ENCODE results near the gene ZNF670. TPM values are rescaled to one million over a fixed set of nuclear protein-coding genes. Genes with fewer than 3 reads are reported as not detected.

ZNF670 gene
- total and polyA plus RNA-seq, 2 donors (not counting 1 experiment from before 2014, with no cell fraction given) = 2.3 to 3.0 TPM

DNA sequence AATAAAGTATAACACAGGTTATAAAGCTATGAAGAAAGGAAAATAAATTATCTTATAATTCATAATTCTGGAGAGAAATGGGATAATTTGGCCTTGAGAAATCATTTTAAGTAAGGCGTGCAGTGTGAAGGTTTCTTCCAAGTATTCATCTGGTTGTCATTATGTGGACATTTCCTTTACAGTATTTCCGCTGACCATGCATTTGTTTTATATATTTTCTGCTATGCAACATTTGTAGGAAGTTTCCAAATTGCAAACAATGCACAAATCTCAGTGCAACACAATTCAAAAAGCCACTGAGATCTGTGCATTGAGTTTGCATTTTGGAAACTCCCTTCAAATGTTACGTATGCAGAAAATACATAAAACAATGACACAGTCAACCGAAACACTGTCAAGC lies 17.8 kb downstream of the ZNF670 start:
- no peak for DNase-seq (ENCODE audit: low read depth in 2 of 2)
- Histone ChIP-seq H3K36me3 (ENCODE audit: control insufficient read depth, insufficient read depth, low read length) (no peaks in the 10 kb centered on the region), H3K79me2 (ENCODE audit: control insufficient read depth, insufficient read depth, low read length) (no peaks in the 10 kb centered on the region)

DNA sequence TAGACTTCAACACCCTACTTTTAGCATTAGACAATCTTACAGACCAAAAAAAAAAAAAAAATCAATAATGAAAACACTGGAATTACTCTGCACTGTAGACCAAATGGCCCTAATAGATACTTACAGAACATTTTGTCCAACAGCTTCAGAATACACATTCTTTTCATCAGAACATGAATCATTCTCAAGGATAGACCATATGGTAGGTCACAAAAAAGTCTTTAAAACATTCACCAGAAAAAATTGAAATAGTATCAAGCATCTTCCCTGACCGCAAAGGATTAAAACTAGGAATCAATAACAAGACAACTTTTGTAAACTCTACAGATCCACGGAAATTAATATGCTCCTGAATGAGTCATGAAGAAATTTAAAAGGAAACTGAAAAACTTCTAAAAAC lies 22.5 kb downstream of the ZNF670 start:
- Histone ChIP-seq H3K4me1 (ENCODE audit: control insufficient read depth, extremely low read depth, insufficient read depth, low read length) (no peaks in the 10 kb centered on the region), H3K79me2 (ENCODE audit: control insufficient read depth, insufficient read depth, low read length) (no peaks in the 10 kb centered on the region), H3K9me3 (ENCODE audit: control insufficient read depth, insufficient read depth, low read depth, low read length) (no peaks in the 10 kb centered on the region), H3K27me3 (ENCODE audit: control insufficient read depth, insufficient read depth, low read length) (no peaks in the 10 kb centered on the region), H3K36me3 (ENCODE audit: control insufficient read depth, insufficient read depth, low read length) (no peaks in the 10 kb centered on the region), H3K27ac (ENCODE audit: insufficient read depth, low read length) (no peak overlapping the region), H4K20me1 (ENCODE audit: control insufficient read depth, extremely low read depth, insufficient read depth, low read length) (no peaks in the 10 kb centered on the region), H3K4me3 (replicated peaks in 1 of 4; ENCODE audit: control extremely low read depth in 1 of 4, insufficient read depth in 1 of 4, low read depth in 3 of 4, low read length in 4 of 4) (no peak overlapping the region), H3K4me2 (ENCODE audit: extremely low read depth, insufficient read depth, low read length) (no peak overlapping the region), H2AFZ (ENCODE audit: low read length) (no peak overlapping the region), H3K9ac (ENCODE audit: insufficient read depth, low read length) (no peak overlapping the region)
- TF ChIP-seq EZH2 (IDR thresholded peaks at IDR 0.05; ENCODE audit: low read length, missing control alignments) = no peak
- no peak for TF ChIP-seq CTCF (conservative IDR thresholded peaks at IDR 0.05 in 1 of 2, IDR thresholded peaks at IDR 0.05 in 1 of 2; ENCODE audit: low read depth in 1 of 2, low read length in 2 of 2)
- DNase-seq (ENCODE audit: low read depth in 2 of 2) = peak in 1 of 2 donors; percentile 3

More for the DNA sequence above, 17.8 kb downstream of the ZNF670 start:
- no peak for TF ChIP-seq EZH2 (IDR thresholded peaks at IDR 0.05; ENCODE audit: low read length, missing control alignments)
- TF ChIP-seq CTCF (conservative IDR thresholded peaks at IDR 0.05 in 1 of 2, IDR thresholded peaks at IDR 0.05 in 1 of 2; ENCODE audit: low read depth in 1 of 2, low read length in 2 of 2) = no peak
- Histone ChIP-seq H3K4me1 (ENCODE audit: control insufficient read depth, extremely low read depth, insufficient read depth, low read length) (no peaks in the 10 kb centered on the region), H2AFZ (ENCODE audit: low read length) (no peak overlapping the region), H3K4me2 (ENCODE audit: extremely low read depth, insufficient read depth, low read length) (no peak overlapping the region), H3K4me3 (replicated peaks in 1 of 4; ENCODE audit: control extremely low read depth in 1 of 4, insufficient read depth in 1 of 4, low read depth in 3 of 4, low read length in 4 of 4) (no peak overlapping the region), H3K27ac (ENCODE audit: insufficient read depth, low read length) (no peak overlapping the region), H4K20me1 (ENCODE audit: control insufficient read depth, extremely low read depth, insufficient read depth, low read length) (no peaks in the 10 kb centered on the region), H3K27me3 (ENCODE audit: control insufficient read depth, insufficient read depth, low read length) (no peaks in the 10 kb centered on the region), H3K9ac (ENCODE audit: insufficient read depth, low read length) (no peak overlapping the region), H3K9me3 (ENCODE audit: control insufficient read depth, insufficient read depth, low read depth, low read length) (no peaks in the 10 kb centered on the region)

- no peaks in the 10 kb centered on the region for H3K9me3 ChIP-seq (ENCODE audit: control insufficient read depth, insufficient read depth, low read depth, low read length)
- TF ChIP-seq CTCF (conservative IDR thresholded peaks at IDR 0.05 in 1 of 2, IDR thresholded peaks at IDR 0.05 in 1 of 2; ENCODE audit: low read depth in 1 of 2, low read length in 2 of 2) (no peak), EZH2 (IDR thresholded peaks at IDR 0.05; ENCODE audit: low read length, missing control alignments) (no peak)
- DNase-seq (ENCODE audit: low read depth in 2 of 2) = peak; percentile 21 to 74
- no peak overlapping the region for H2AFZ ChIP-seq (ENCODE audit: low read length)
- no peaks in the 10 kb centered on the region for H3K79me2 ChIP-seq (ENCODE audit: control insufficient read depth, insufficient read depth, low read length)
- H3K27ac ChIP-seq (ENCODE audit: insufficient read depth, low read length) = no peak overlapping the region
- H3K4me2 ChIP-seq (ENCODE audit: extremely low read depth, insufficient read depth, low read length) = no peak overlapping the region
- H4K20me1 ChIP-seq (ENCODE audit: control insufficient read depth, extremely low read depth, insufficient read depth, low read length) = no peaks in the 10 kb centered on the region
- H3K36me3 ChIP-seq (ENCODE audit: control insufficient read depth, insufficient read depth, low read length) = no peaks in the 10 kb centered on the region
- no peak overlapping the region for H3K9ac ChIP-seq (ENCODE audit: insufficient read depth, low read length)
- no peaks in the 10 kb centered on the region for H3K27me3 ChIP-seq (ENCODE audit: control insufficient read depth, insufficient read depth, low read length)
- H3K4me3 ChIP-seq (replicated peaks in 1 of 4; ENCODE audit: control extremely low read depth in 1 of 4, insufficient read depth in 1 of 4, low read depth in 3 of 4, low read length in 4 of 4) = no peak overlapping the region
- H3K4me1 ChIP-seq (ENCODE audit: control insufficient read depth, extremely low read depth, insufficient read depth, low read length) = no peaks in the 10 kb centered on the region
Observed at GRCh38 chr1:247054992-247055415, 23.6 kb downstream of the ZNF670 start.

All from fibroblast of lung (primary cell).